ENCODE measurements around the gene LTN1.

LTN1 gene

GRCh38 chr21:28892199-28893111 lies 100.2 kb downstream of the LTN1 start:
- no peak overlapping the region for H3K4me3 ChIP-seq (ENCODE audit: low read length, poor library complexity, severe bottlenecking)
- TF ChIP-seq CTCF (conservative IDR thresholded peaks at IDR 0.05; ENCODE audit: low read length) (no peak), EZH2phosphoT487 (IDR thresholded peaks at IDR 0.05; ENCODE audit: borderline replicate concordance) (no peak)

GRCh38 chr21:28885853-28886177 lies 106.9 kb downstream of the LTN1 start:
- H3K4me3 ChIP-seq (ENCODE audit: low read length, poor library complexity, severe bottlenecking) = peak overlapping the region; percentile 77
- H4K20me1 ChIP-seq (ENCODE audit: insufficient read depth, low read length, poor library complexity, severe bottlenecking) = no peaks in the 10 kb centered on the region
- peak overlapping the region; percentile 95 for H3K4me2 ChIP-seq (ENCODE audit: low read depth, low read length, poor library complexity, severe bottlenecking)
- no peaks in the 10 kb centered on the region for H3F3A ChIP-seq (ENCODE audit: low read depth)
- peak overlapping the region; percentile 66 for H3K9ac ChIP-seq (ENCODE audit: low read depth, low read length, poor library complexity, severe bottlenecking)
- no peaks in the 10 kb centered on the region for H3K9me2 ChIP-seq (replicated peaks; ENCODE audit: low read depth, low read length)
- H3K36me3 ChIP-seq (ENCODE audit: insufficient read depth, low read length) = no peaks in the 10 kb centered on the region
- peak overlapping the region; percentile 95 for H2AFZ ChIP-seq (ENCODE audit: low read length)
- peaks cover 8% of the 10 kb centered on the region for H3K4me1 ChIP-seq (ENCODE audit: insufficient read depth, low read length, poor library complexity, severe bottlenecking)
- no peaks in the 10 kb centered on the region for H3K9me3 ChIP-seq (ENCODE audit: insufficient read depth, low read depth, low read length)
- H3K27me3 ChIP-seq (ENCODE audit: insufficient read depth, low read length, poor library complexity, severe bottlenecking) = peaks cover 16% of the 10 kb centered on the region
- no peaks in the 10 kb centered on the region for H3K79me2 ChIP-seq (ENCODE audit: insufficient read depth, low read length)
- no peak for TF ChIP-seq CTCF (conservative IDR thresholded peaks at IDR 0.05; ENCODE audit: low read length)
- TF ChIP-seq EZH2phosphoT487 (IDR thresholded peaks at IDR 0.05; ENCODE audit: borderline replicate concordance) = no peak

More at GRCh38 chr21:28892199-28893111, 100.2 kb downstream of the LTN1 start:
- H3F3A ChIP-seq (ENCODE audit: low read depth) = no peaks in the 10 kb centered on the region
- no peaks in the 10 kb centered on the region for H3K36me3 ChIP-seq (ENCODE audit: insufficient read depth, low read length)
- no peak overlapping the region for H3K9ac ChIP-seq (ENCODE audit: low read depth, low read length, poor library complexity, severe bottlenecking)
- no peaks in the 10 kb centered on the region for H3K4me1 ChIP-seq (ENCODE audit: insufficient read depth, low read length, poor library complexity, severe bottlenecking)
- H3K9me2 ChIP-seq (replicated peaks; ENCODE audit: low read depth, low read length) = no peaks in the 10 kb centered on the region
- H2AFZ ChIP-seq (ENCODE audit: low read length) = no peak overlapping the region
- H3K27me3 ChIP-seq (ENCODE audit: insufficient read depth, low read length, poor library complexity, severe bottlenecking) = peaks cover 21% of the 10 kb centered on the region
- H3K79me2 ChIP-seq (ENCODE audit: insufficient read depth, low read length) = no peaks in the 10 kb centered on the region
- H3K9me3 ChIP-seq (ENCODE audit: insufficient read depth, low read depth, low read length) = no peaks in the 10 kb centered on the region
- no peak overlapping the region for H3K4me2 ChIP-seq (ENCODE audit: low read depth, low read length, poor library complexity, severe bottlenecking)
- H4K20me1 ChIP-seq (ENCODE audit: insufficient read depth, low read length, poor library complexity, severe bottlenecking) = no peaks in the 10 kb centered on the region

- no peaks in the 10 kb centered on the region for H4K20me1 ChIP-seq (ENCODE audit: insufficient read depth, low read length, poor library complexity, severe bottlenecking)
- TF ChIP-seq CTCF (conservative IDR thresholded peaks at IDR 0.05; ENCODE audit: low read length) = no peak
- no peak for TF ChIP-seq EZH2phosphoT487 (IDR thresholded peaks at IDR 0.05; ENCODE audit: borderline replicate concordance)
- H3F3A ChIP-seq (ENCODE audit: low read depth) = no peaks in the 10 kb centered on the region
- peak overlapping the region; percentile 95 for H2AFZ ChIP-seq (ENCODE audit: low read length)
- no peaks in the 10 kb centered on the region for H3K36me3 ChIP-seq (ENCODE audit: insufficient read depth, low read length)
- H3K9ac ChIP-seq (ENCODE audit: low read depth, low read length, poor library complexity, severe bottlenecking) = peak overlapping the region; percentile 66
- H3K4me2 ChIP-seq (ENCODE audit: low read depth, low read length, poor library complexity, severe bottlenecking) = peak overlapping the region; percentile 95
- no peaks in the 10 kb centered on the region for H3K79me2 ChIP-seq (ENCODE audit: insufficient read depth, low read length)
- H3K27me3 ChIP-seq (ENCODE audit: insufficient read depth, low read length, poor library complexity, severe bottlenecking) = peaks cover 11% of the 10 kb centered on the region
- no peaks in the 10 kb centered on the region for H3K9me2 ChIP-seq (replicated peaks; ENCODE audit: low read depth, low read length)
- no peaks in the 10 kb centered on the region for H3K9me3 ChIP-seq (ENCODE audit: insufficient read depth, low read depth, low read length)
- H3K4me1 ChIP-seq (ENCODE audit: insufficient read depth, low read length, poor library complexity, severe bottlenecking) = peaks cover 8% of the 10 kb centered on the region
- peak overlapping the region; percentile 77 for H3K4me3 ChIP-seq (ENCODE audit: low read length, poor library complexity, severe bottlenecking)
Measured at GRCh38 chr21:28884976-28885852, 107.5 kb downstream of the LTN1 start.

Data from Loucy (cell line).